MM.1S (cell line): Measurements from ENCODE around the gene CCSER1.

Source experiments
- EZH2 ChIP-seq: fragments of 300-600 bp; sonication (generic); optimal IDR thresholded peaks from 2 replicates; pipeline ENCODE3; 2017; ENCODE audit warnings: low read depth, mild to moderate bottlenecking, antibody characterized with exemption, low read length, mixed read lengths
- TF ChIP-seq, protein P1 (sequence below): fragments of 300-600 bp; sonication (generic); IDR thresholded peaks from 2 replicates; pipeline ENCODE4 v1.5.1; 2016; ENCODE audit warnings: antibody characterized with exemption, low read length, mixed read lengths

GRCh38 chr4:91285487-91285886 is 1158.3 kb downstream of the CCSER1 start:
- TF ChIP-seq EZH2 = no peak
- TF ChIP-seq, protein P1, sequence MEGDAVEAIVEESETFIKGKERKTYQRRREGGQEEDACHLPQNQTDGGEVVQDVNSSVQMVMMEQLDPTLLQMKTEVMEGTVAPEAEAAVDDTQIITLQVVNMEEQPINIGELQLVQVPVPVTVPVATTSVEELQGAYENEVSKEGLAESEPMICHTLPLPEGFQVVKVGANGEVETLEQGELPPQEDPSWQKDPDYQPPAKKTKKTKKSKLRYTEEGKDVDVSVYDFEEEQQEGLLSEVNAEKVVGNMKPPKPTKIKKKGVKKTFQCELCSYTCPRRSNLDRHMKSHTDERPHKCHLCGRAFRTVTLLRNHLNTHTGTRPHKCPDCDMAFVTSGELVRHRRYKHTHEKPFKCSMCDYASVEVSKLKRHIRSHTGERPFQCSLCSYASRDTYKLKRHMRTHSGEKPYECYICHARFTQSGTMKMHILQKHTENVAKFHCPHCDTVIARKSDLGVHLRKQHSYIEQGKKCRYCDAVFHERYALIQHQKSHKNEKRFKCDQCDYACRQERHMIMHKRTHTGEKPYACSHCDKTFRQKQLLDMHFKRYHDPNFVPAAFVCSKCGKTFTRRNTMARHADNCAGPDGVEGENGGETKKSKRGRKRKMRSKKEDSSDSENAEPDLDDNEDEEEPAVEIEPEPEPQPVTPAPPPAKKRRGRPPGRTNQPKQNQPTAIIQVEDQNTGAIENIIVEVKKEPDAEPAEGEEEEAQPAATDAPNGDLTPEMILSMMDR = no peak
